Measurements from ENCODE around the gene SLC44A4. TPM values are rescaled to one million over a fixed set of nuclear protein-coding genes. Genes with fewer than 3 reads are reported as not detected.
A peak's percentile ranks its signal among the peaks of the same experiment; 100 is the strongest.

Gene SLC44A4
- total RNA-seq, 1 experiment from 2014 or later, result 3.8 TPM

GRCh38 chr6:31922942-31923341, 44.1 kb upstream of the SLC44A4 start:
- no peaks in the 10 kb centered on the region for H3K79me1 ChIP-seq (ENCODE audit: insufficient read depth, low read depth, low read length, poor library complexity, severe bottlenecking)
- no peak overlapping the region for H2BK20ac ChIP-seq (ENCODE audit: low read depth, low read length, poor library complexity, severe bottlenecking)
- no peak overlapping the region for H2AK5ac ChIP-seq (ENCODE audit: insufficient read length, low read length)
- 0 out of 4 replicates have a peak, but pooled peaks cover 0 to 2% of the 10 kb centered on the region in 2 experiments for H3K4me1 Mint-ChIP-seq
- H3K27ac ChIP-seq (ENCODE audit: insufficient read length, low read depth, low read length), result no peak overlapping the region
- no peaks in the 10 kb centered on the region for H3K36me3 Mint-ChIP-seq (ENCODE audit: insufficient read depth in 1 of 3, low read depth in 3 of 3)
- no peak overlapping the region for H2BK12ac ChIP-seq (ENCODE audit: insufficient read length, low read depth, low read length)
- no peaks in the 10 kb centered on the region for H4K20me1 ChIP-seq (ENCODE audit: control insufficient read depth, insufficient read depth, insufficient read length)
- no peak overlapping the region for H4K5ac ChIP-seq (ENCODE audit: insufficient read length, low read depth, low read length)
- H3K4me1 ChIP-seq (ENCODE audit: insufficient read depth, low read length), result no peaks in the 10 kb centered on the region
- no peaks in the 10 kb centered on the region for H3K27me3 ChIP-seq (ENCODE audit: insufficient read depth, low read length)
- DNase-seq, result no peak
- H3K18ac ChIP-seq (ENCODE audit: insufficient read length, low read depth, low read length), result no peak overlapping the region
- WGBS (ENCODE audit: extremely low coverage, insufficient read length, low lambda C conversion rate), result no CpG with 5 or more reads among the region's 5 CpGs
- H3K27ac Mint-ChIP-seq, result no peak overlapping the region; a peak in 1 of 7 replicates
- no peak overlapping the region for H3T11ph ChIP-seq (ENCODE audit: low read length)
- H2BK5ac ChIP-seq (ENCODE audit: insufficient read length, low read length), result no peak overlapping the region
- no peaks in the 10 kb centered on the region; a peak in 2 of 5 replicates for H3K9me3 Mint-ChIP-seq
- H4K8ac ChIP-seq (replicated peaks; ENCODE audit: insufficient read length, low read depth, low read length), result no peak overlapping the region
- H3K4me2 ChIP-seq (ENCODE audit: insufficient read depth, insufficient read length, low read length), result no peak overlapping the region
- no peak overlapping the region for H2BK15ac ChIP-seq (ENCODE audit: low read depth, low read length)
- H2BK120ac ChIP-seq (ENCODE audit: low read depth, low read length, poor library complexity, severe bottlenecking), result no peak overlapping the region
- H3K4ac ChIP-seq (ENCODE audit: low read depth, low read length), result no peak overlapping the region
- H4K91ac ChIP-seq (ENCODE audit: insufficient read length, low read depth, low read length), result no peak overlapping the region
- no peak overlapping the region; a peak in 1 of 5 replicates for H3K4me3 Mint-ChIP-seq
- peak; percentile 61 for TF ChIP-seq CTCF (conservative IDR thresholded peaks at IDR 0.05)
- H3K23ac ChIP-seq (ENCODE audit: insufficient read length, low read depth, low read length), result no peak overlapping the region
- H3K14ac ChIP-seq (ENCODE audit: insufficient read depth, low read length), result no peak overlapping the region
- H3K23me2 ChIP-seq (ENCODE audit: insufficient read length, low read depth, low read length, poor library complexity, severe bottlenecking), result no peaks in the 10 kb centered on the region
- H3K79me2 ChIP-seq (ENCODE audit: insufficient read depth, low read length), result no peaks in the 10 kb centered on the region
- peaks cover 8% of the 10 kb centered on the region for H3K27me3 Mint-ChIP-seq (ENCODE audit: low read depth)
- H3K9ac ChIP-seq (ENCODE audit: extremely low read depth, insufficient read length, low read length), result peak overlapping the region; percentile 14
- H2AFZ ChIP-seq (ENCODE audit: low read length), result no peak overlapping the region
- H3K56ac ChIP-seq (ENCODE audit: insufficient read length, low read depth, low read length), result no peak overlapping the region
- H3K9me3 ChIP-seq (ENCODE audit: control insufficient read depth, low read depth, low read length), result no peaks in the 10 kb centered on the region
